H1 (cell line): Measurements from ENCODE around the gene SENP2. TPM values are rescaled to one million over a fixed set of nuclear protein-coding genes. Genes with fewer than 3 reads are reported as not detected.

Source experiments
- CTCF ChIA-PET: fragments of 300-600 bp; sonication (Branson Sonifier 250); formaldehyde crosslinking; loops from one replicate; lab custom pipeline; 2021; ENCODE audit not compliant: partially characterized antibody; lab: Charles Lee
- POLR2A ChIA-PET: fragments of 300-600 bp; sonication (Branson Sonifier 250); formaldehyde crosslinking; loops from one replicate; lab custom pipeline; 2021; ENCODE audit warnings: inconsistent platforms; ENCODE audit not compliant: partially characterized antibody; lab: Charles Lee
- DNase-seq, 2 experiments: peaks; one replicate each; pipeline versions ENCODE4 v3.0.0 to v3.0.0-alpha.2; 2010 to 2022; ENCODE audit warnings: low spot score in 2 of 2, low read depth in 1 of 2, mixed read lengths in 1 of 2
- FAIRE-seq: peaks from 2 replicates; lab custom pipeline; 2011; peaks lifted over from hg19 to GRCh38; lab: Jason Lieb, UNC
- H2AFZ ChIP-seq: 2 replicates; pipeline ENCODE4 v1.8.1; 2012; ENCODE audit warnings: low read length, inconsistent platforms
- H2AK5ac ChIP-seq: 2 replicates; pipeline ENCODE4 v1.6.1; 2013; ENCODE audit warnings: low read depth, low read length
- H2BK120ac ChIP-seq: replicated peaks from 2 replicates; pipeline ENCODE3; 2013; ENCODE audit warnings: low read depth, low read length, inconsistent platforms
- H2BK12ac ChIP-seq: 2 replicates; pipeline ENCODE4 v1.6.1; 2013; ENCODE audit warnings: low read depth, low read length
- H2BK15ac ChIP-seq: 2 replicates; pipeline ENCODE4 v1.6.1; 2013; ENCODE audit warnings: low read length
- H2BK20ac ChIP-seq: 2 replicates; pipeline ENCODE4 v1.6.1; 2013; ENCODE audit warnings: low read length
- H2BK5ac ChIP-seq: 2 replicates; pipeline ENCODE4 v1.6.1; 2013; ENCODE audit warnings: low read depth, low read length
- H3K14ac ChIP-seq: 2 replicates; pipeline ENCODE4 v1.6.1; 2013; ENCODE audit warnings: inconsistent platforms; ENCODE audit not compliant: insufficient read length
- H3K18ac ChIP-seq: 2 replicates; pipeline ENCODE4 v1.6.1; 2013; ENCODE audit warnings: low read length; ENCODE audit errors: extremely low read depth
- H3K23ac ChIP-seq: 2 replicates; pipeline ENCODE4 v1.6.1; 2013; ENCODE audit warnings: inconsistent platforms; ENCODE audit not compliant: insufficient read length
- H3K23me2 ChIP-seq: 2 replicates; pipeline ENCODE4 v1.6.1; 2013; ENCODE audit warnings: low read depth, low read length
- H3K27ac ChIP-seq: 2 replicates; pipeline ENCODE4 v1.6.1; 2011; ENCODE audit warnings: low read depth, low read length, inconsistent platforms
- H3K27me3 ChIP-seq, 4 experiments: replicated peaks in 1 of 4; 1 replicate in 1 of 4; 2 replicates in 3 of 4; pipeline versions ENCODE4 v1.6.1 to v1.8.1; 2011 to 2013; ENCODE audit warnings: low read length in 3 of 4, mild to moderate bottlenecking in 3 of 4, inconsistent platforms in 2 of 4, mixed read lengths in 2 of 4, moderate library complexity in 1 of 4; ENCODE audit not compliant: control insufficient read depth in 3 of 4, insufficient read depth in 3 of 4; ENCODE audit errors: extremely low read depth in 1 of 4
- H3K36me3 ChIP-seq, 4 experiments: 2 replicates each; pipeline versions ENCODE4 v1.6.1 to v1.8.1; 2011 to 2013; ENCODE audit warnings: mild to moderate bottlenecking in 4 of 4, low read length in 3 of 4, moderate library complexity in 2 of 4, control low read depth in 1 of 4, inconsistent platforms in 1 of 4; ENCODE audit not compliant: insufficient read depth in 4 of 4, control insufficient read depth in 2 of 4
- H3K4ac ChIP-seq: replicated peaks from 2 replicates; pipeline ENCODE3; 2013; ENCODE audit warnings: low read length, low read depth, mixed read lengths, inconsistent platforms; ENCODE audit not compliant: insufficient read length
- H3K4me1 ChIP-seq, 4 experiments: replicated peaks in 1 of 4; 1 replicate in 1 of 4; 2 replicates in 3 of 4; pipeline versions ENCODE4 v1.6.1 to v1.8.1; 2011 to 2013; ENCODE audit warnings: low read length in 3 of 4, inconsistent platforms in 2 of 4, mixed read lengths in 1 of 4; ENCODE audit not compliant: insufficient read depth in 4 of 4, control insufficient read depth in 3 of 4
- H3K4me2 ChIP-seq, 2 experiments: 2 replicates each; pipeline versions ENCODE4 v1.6.1 to v1.8.1; 2011 to 2013; ENCODE audit warnings: low read depth in 2 of 2, low read length in 2 of 2, control low read depth in 1 of 2, inconsistent platforms in 1 of 2, mild to moderate bottlenecking in 1 of 2; ENCODE audit not compliant: insufficient read depth in 1 of 2
- H3K4me3 ChIP-seq, 4 experiments: fragments of 200-600, 300-600 bp in 1 of 4; sonication (generic), shearing (Covaris generic), sonication (Bioruptor Twin) in 1 of 4; 2 replicates each; pipeline versions ENCODE4 v1.5.1 to v1.8.1; 2011 to 2016; ENCODE audit warnings: low read length in 4 of 4, low read depth in 3 of 4, control low read depth in 2 of 4, inconsistent platforms in 2 of 4, mild to moderate bottlenecking in 2 of 4, mixed read lengths in 1 of 4, moderate library complexity in 1 of 4; ENCODE audit not compliant: insufficient read depth in 2 of 4; ENCODE audit errors: extremely low read depth in 1 of 4
- H3K56ac ChIP-seq: replicated peaks from 2 replicates; pipeline ENCODE3; 2013; ENCODE audit warnings: low read depth, mild to moderate bottlenecking, mixed read lengths, low read length, inconsistent platforms; ENCODE audit not compliant: insufficient read length
- H3K79me1 ChIP-seq: 2 replicates; pipeline ENCODE4 v1.6.1; 2013; ENCODE audit warnings: low read depth, low read length, control low read depth
- H3K79me2 ChIP-seq, 2 experiments: 2 replicates each; pipeline versions ENCODE4 v1.6.1 to v1.8.1; 2012 to 2013; ENCODE audit warnings: low read length in 2 of 2, mild to moderate bottlenecking in 2 of 2, inconsistent platforms in 1 of 2; ENCODE audit not compliant: insufficient read depth in 2 of 2, control insufficient read depth in 1 of 2
- H3K9ac ChIP-seq, 4 experiments: replicated peaks in 1 of 4; 1 replicate in 1 of 4; 2 replicates in 3 of 4; pipeline versions ENCODE4 v1.6.1 to v1.8.1; 2011 to 2013; ENCODE audit warnings: low read depth in 3 of 4, low read length in 3 of 4, control low read depth in 2 of 4, mild to moderate bottlenecking in 2 of 4, moderate library complexity in 2 of 4, inconsistent platforms in 1 of 4; ENCODE audit errors: extremely low read depth in 1 of 4
- H3K9me3 ChIP-seq, 2 experiments: 2 replicates each; pipeline versions ENCODE4 v1.6.1 to v1.8.1; 2012 to 2013; ENCODE audit warnings: mild to moderate bottlenecking in 2 of 2, moderate library complexity in 2 of 2, control low read depth in 1 of 2, inconsistent platforms in 1 of 2, low read depth in 1 of 2, low read length in 1 of 2, mixed read lengths in 1 of 2; ENCODE audit not compliant: insufficient read depth in 2 of 2
- H4K20me1 ChIP-seq, 2 experiments: replicated peaks in 1 of 2; 2 replicates each; pipeline versions ENCODE3 to v1.8.1; 2011 to 2013; ENCODE audit warnings: inconsistent platforms in 2 of 2, low read length in 2 of 2, mild to moderate bottlenecking in 1 of 2; ENCODE audit not compliant: insufficient read depth in 2 of 2, control insufficient read depth in 1 of 2
- H4K5ac ChIP-seq: 2 replicates; pipeline ENCODE4 v1.6.1; 2013; ENCODE audit warnings: low read length, low read depth, mixed read lengths, inconsistent platforms; ENCODE audit not compliant: insufficient read length
- H4K8ac ChIP-seq: 2 replicates; pipeline ENCODE4 v1.8.0; 2013; ENCODE audit warnings: mild to moderate bottlenecking, moderate library complexity, low read length, inconsistent platforms; ENCODE audit not compliant: insufficient read depth; ENCODE audit errors: extremely low read depth
- H4K91ac ChIP-seq: replicated peaks from 2 replicates; pipeline ENCODE3; 2013; ENCODE audit warnings: low read length, mixed read lengths, inconsistent platforms; ENCODE audit not compliant: insufficient read length
- CEBPB ChIP-seq: IDR thresholded peaks from 2 replicates; pipeline ENCODE4 v1.6.1; 2012; ENCODE audit warnings: low read depth, low read length
- JUND ChIP-seq: IDR thresholded peaks from 2 replicates; pipeline ENCODE4 v1.6.1; 2011; ENCODE audit warnings: mild to moderate bottlenecking, improper control_type of control experiment, low read length
- PHF8 ChIP-seq: fragments of 200-600 bp; sonication (generic); conservative IDR thresholded peaks from 2 replicates; pipeline ENCODE4 v1.7.1; 2012; ENCODE audit warnings: low read depth, mild to moderate bottlenecking, inconsistent platforms, low read length, moderate library complexity
- WGBS, 2 experiments: shearing (Covaris generic) in 1 of 2; methylation state at CpG; one replicate each; pipeline versions ENCODE4 v1.1.6 to v1.1.7; 2013 to 2015; ENCODE audit warnings: low lambda C conversion rate in 2 of 2, mixed read lengths in 2 of 2, inconsistent platforms in 1 of 2, low coverage in 1 of 2, missing lambda C conversion rate in 1 of 2; ENCODE audit not compliant: insufficient replicate concordance in 2 of 2, insufficient coverage in 1 of 2, insufficient read length in 1 of 2; ENCODE audit errors: extremely low coverage in 1 of 2, missing lambda C conversion rate in 1 of 2; 5-methylcytosine and 5-hydroxymethylcytosine counted together
- polyA plus RNA-seq, 7 experiments: library from polyadenylated mRNA; depleted of rRNA in 3 of 7; stranded (reverse) in 5 of 7; unstranded in 2 of 7; fragments of >200 nt in 5 of 7; fragments of 200-250 nt in 2 of 7; gene quantifications; 1 replicate in 5 of 7; 2 replicates in 1 of 7; 4 replicates in 1 of 7; pipeline versions ENCODE4 v1.2.1 to v1.2.3, GENCODE V29; 2011 to 2013; ENCODE audit warnings: missing spikeins in 2 of 7, mixed read lengths in 2 of 7
- total RNA-seq: library from RNA; stranded (reverse); fragmentation: NEBNext Ultra II Directional; extraction: Animal tissue kit (Norgen Biotek cat#: 25700); gene quantifications from 2 replicates; pipeline ENCODE4 v1.2.1, GENCODE V29; 2021
- TF ChIP-seq, protein P1 (sequence below): IDR thresholded peaks from 2 replicates; pipeline ENCODE4 v1.6.1; 2011; ENCODE audit warnings: low read depth, mild to moderate bottlenecking, low read length; ENCODE audit not compliant: insufficient read depth

The SENP2 gene
- total and polyA plus RNA-seq, 2 of the 8 experiments (the other 6 are each of a cell fraction or from before 2014, with no cell fraction given): 25.2 to 69.3 TPM

DNA sequence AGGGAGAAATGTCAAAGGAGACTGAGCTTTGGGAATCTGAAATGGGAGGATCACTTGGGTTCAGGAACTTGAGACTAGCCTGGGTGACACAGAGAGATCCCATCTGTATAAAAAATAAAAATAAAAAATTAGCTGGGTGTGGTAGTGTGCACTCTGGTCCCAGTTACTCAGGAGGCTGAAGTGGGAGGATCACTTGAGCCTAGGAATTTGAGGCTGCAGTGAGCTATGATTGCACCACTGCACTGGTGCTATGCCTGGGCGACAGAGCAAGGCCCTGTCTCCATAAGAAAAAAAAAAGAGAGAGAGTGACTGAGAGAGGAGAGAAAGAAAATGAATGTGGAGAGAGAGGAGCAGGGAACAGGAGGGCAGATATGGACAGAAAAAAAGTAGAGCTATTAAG lies 72.8 kb downstream of the SENP2 start:
- Histone ChIP-seq H2BK12ac (no peak overlapping the region), H3K4ac (no peak overlapping the region), H3K4me1 (peaks cover 0 to 3% (median under 1%) of the 10 kb centered on the region in 4 experiments; a peak in 3 of 7 replicates), H2BK15ac (no peak overlapping the region), H4K91ac (no peak overlapping the region), H2BK5ac (no peak overlapping the region), H3K56ac (no peak overlapping the region), H3K9ac (no peak overlapping the region), H3K23me2 (no peaks in the 10 kb centered on the region), H3K27ac (no peak overlapping the region), H3K9me3 (no peaks in the 10 kb centered on the region), H4K8ac (no peak overlapping the region), H3K36me3 (peaks cover 13 to 50% (median 31%) of the 10 kb centered on the region in 4 experiments), H2BK20ac (no peak overlapping the region), H3K14ac (no peak overlapping the region), H3K23ac (no peak overlapping the region), H2BK120ac (no peak overlapping the region), H3K27me3 (no peaks in the 10 kb centered on the region), H2AFZ (no peak overlapping the region), H3K79me1 (no peaks in the 10 kb centered on the region), H2AK5ac (no peak overlapping the region), H4K20me1 (peaks cover 0 to 3% of the 10 kb centered on the region in 2 experiments), H3K79me2 (no peaks in the 10 kb centered on the region)
- WGBS, 2 experiments: 92% methylated on average over 1 of the region's 1 CpG; no CpG with 5 or more reads in 1 of the 2 experiments
- ChIA-PET POLR2A (interaction anchor here (0.6 to 3.5 kb wide), 4 partner anchors 9 to 160 kb away, joined by 3 to 11 read pairs (median 6); partner anchors contain the start of gene TMEM41A), CTCF (interaction anchor here (0.6 to 6.9 kb wide), 16 partner anchors 11 to 1186 kb away, joined by 3 to 67 read pairs (median 5); no protein-coding TSS in a partner anchor)
- DNase-seq (no peak), FAIRE-seq (no peak)
- TF ChIP-seq CEBPB (no peak), JUND (no peak), PHF8 (no peak)
- TF ChIP-seq, protein P1, sequence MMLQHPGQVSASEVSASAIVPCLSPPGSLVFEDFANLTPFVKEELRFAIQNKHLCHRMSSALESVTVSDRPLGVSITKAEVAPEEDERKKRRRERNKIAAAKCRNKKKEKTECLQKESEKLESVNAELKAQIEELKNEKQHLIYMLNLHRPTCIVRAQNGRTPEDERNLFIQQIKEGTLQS: no peak
- TF ChIP-seq, all 59 proteins: peak for 0
- no peak overlapping the region for H3K18ac ChIP-seq
- H3K4me3 ChIP-seq: no peak overlapping the region
- no peak overlapping the region for H4K5ac ChIP-seq
- no peak overlapping the region for H3K4me2 ChIP-seq
